ENCODE measurements around the gene GRK2. TPM values are rescaled to one million over a fixed set of nuclear protein-coding genes. Genes with fewer than 3 reads are reported as not detected.

The GRK2 gene
- total and polyA plus RNA-seq, 2 of the 13 experiments (the other 11 are each of a cell fraction or from before 2014, with no cell fraction given): 31.3 to 42.4 TPM

GRCh38 chr11:67288198-67288451, 21.9 kb downstream of the GRK2 start (continued):
- TF ChIP-seq ZHX2 (IDR thresholded peaks at IDR 0.05; ENCODE audit: low read depth) (peak; percentile 57), ZHX2 (CRISPR knock-in tag; IDR thresholded peaks at IDR 0.05; ENCODE audit: borderline replicate concordance) (no peak), ZNF652 (CRISPR knock-in tag; IDR thresholded peaks at IDR 0.05; ENCODE audit: borderline replicate concordance, low read depth) (no peak), POLR2AphosphoS2 (IDR thresholded peaks at IDR 0.05; ENCODE audit: low read depth, low read length) (no peak), ZNF143 (CRISPR knock-in tag; IDR thresholded peaks at IDR 0.05) (no peak), FOXA3 (CRISPR knock-in tag; IDR thresholded peaks at IDR 0.05) (0 out of 2 replicates have a peak, but pooled peaks have one; percentile 31), SMARCE1 (IDR thresholded peaks at IDR 0.05; ENCODE audit: borderline replicate concordance) (no peak), KDM5A (IDR thresholded peaks at IDR 0.05; ENCODE audit: borderline replicate concordance, low read length) (no peak), HHEX (CRISPR knock-in tag; IDR thresholded peaks at IDR 0.05) (no peak), HMG20A (CRISPR knock-in tag; IDR thresholded peaks at IDR 0.05; ENCODE audit: borderline replicate concordance) (no peak), HNRNPH1 (optimal IDR thresholded peaks at IDR 0.05; ENCODE audit: low read depth, low read length) (peak; percentile 5), ZSCAN21 (CRISPR knock-in tag; IDR thresholded peaks at IDR 0.05; ENCODE audit: borderline replicate concordance) (no peak), CCAR2 (optimal IDR thresholded peaks at IDR 0.05; ENCODE audit: low read depth, low read length) (no peak), MYC (CRISPR knock-in tag; IDR thresholded peaks at IDR 0.05; ENCODE audit: borderline replicate concordance) (no peak), DPF2 (CRISPR knock-in tag; IDR thresholded peaks at IDR 0.05; ENCODE audit: borderline replicate concordance, low read depth) (no peak), DDIT3 (CRISPR knock-in tag; IDR thresholded peaks at IDR 0.05) (no peak), THAP9 (CRISPR knock-in tag; IDR thresholded peaks at IDR 0.05; ENCODE audit: borderline replicate concordance) (no peak), SOX6 (IDR thresholded peaks at IDR 0.05) (no peak), SOX6 (CRISPR knock-in tag; IDR thresholded peaks at IDR 0.05) (no peak), NFRKB (IDR thresholded peaks at IDR 0.05) (no peak), ZNF569 (CRISPR knock-in tag; IDR thresholded peaks at IDR 0.05; ENCODE audit: borderline replicate concordance) (no peak), ZEB1 (IDR thresholded peaks at IDR 0.05; ENCODE audit: insufficient replicate concordance, low read depth) (no peak), FOXO4 (CRISPR knock-in tag; conservative IDR thresholded peaks at IDR 0.05) (no peak), PHF20 (CRISPR knock-in tag; IDR thresholded peaks at IDR 0.05) (no peak)

All from HepG2 (cell line).